H1 (cell line): ENCODE data around the gene FAM83F. TPM values are rescaled to one million over a fixed set of nuclear protein-coding genes. Genes with fewer than 3 reads are reported as not detected.

Experiments
- CTCF ChIA-PET: fragments of 300-600 bp; sonication (Branson Sonifier 250); formaldehyde crosslinking; loops from one replicate; lab custom pipeline; 2021; ENCODE audit not compliant: partially characterized antibody; lab: Charles Lee
- POLR2A ChIA-PET: fragments of 300-600 bp; sonication (Branson Sonifier 250); formaldehyde crosslinking; loops from one replicate; lab custom pipeline; 2021; ENCODE audit warnings: inconsistent platforms; ENCODE audit not compliant: partially characterized antibody; lab: Charles Lee
- DNase-seq, 2 experiments: peaks; one replicate each; pipeline versions ENCODE4 v3.0.0 to v3.0.0-alpha.2; 2010 to 2022; ENCODE audit warnings: low spot score in 2 of 2, low read depth in 1 of 2, mixed read lengths in 1 of 2
- FAIRE-seq: peaks from 2 replicates; lab custom pipeline; 2011; peaks lifted over from hg19 to GRCh38; lab: Jason Lieb, UNC
- H2AFZ ChIP-seq: 2 replicates; pipeline ENCODE4 v1.8.1; 2012; ENCODE audit warnings: low read length, inconsistent platforms
- H2AK5ac ChIP-seq: 2 replicates; pipeline ENCODE4 v1.6.1; 2013; ENCODE audit warnings: low read depth, low read length
- H2BK120ac ChIP-seq: replicated peaks from 2 replicates; pipeline ENCODE3; 2013; ENCODE audit warnings: low read depth, low read length, inconsistent platforms
- H2BK12ac ChIP-seq: 2 replicates; pipeline ENCODE4 v1.6.1; 2013; ENCODE audit warnings: low read depth, low read length
- H2BK15ac ChIP-seq: 2 replicates; pipeline ENCODE4 v1.6.1; 2013; ENCODE audit warnings: low read length
- H2BK20ac ChIP-seq: 2 replicates; pipeline ENCODE4 v1.6.1; 2013; ENCODE audit warnings: low read length
- H2BK5ac ChIP-seq: 2 replicates; pipeline ENCODE4 v1.6.1; 2013; ENCODE audit warnings: low read depth, low read length
- H3K14ac ChIP-seq: 2 replicates; pipeline ENCODE4 v1.6.1; 2013; ENCODE audit warnings: inconsistent platforms; ENCODE audit not compliant: insufficient read length
- H3K18ac ChIP-seq: 2 replicates; pipeline ENCODE4 v1.6.1; 2013; ENCODE audit warnings: low read length; ENCODE audit errors: extremely low read depth
- H3K23ac ChIP-seq: 2 replicates; pipeline ENCODE4 v1.6.1; 2013; ENCODE audit warnings: inconsistent platforms; ENCODE audit not compliant: insufficient read length
- H3K23me2 ChIP-seq: 2 replicates; pipeline ENCODE4 v1.6.1; 2013; ENCODE audit warnings: low read depth, low read length
- H3K27ac ChIP-seq: 2 replicates; pipeline ENCODE4 v1.6.1; 2011; ENCODE audit warnings: low read depth, low read length, inconsistent platforms
- H3K27me3 ChIP-seq, 4 experiments: replicated peaks in 1 of 4; 1 replicate in 1 of 4; 2 replicates in 3 of 4; pipeline versions ENCODE4 v1.6.1 to v1.8.1; 2011 to 2013; ENCODE audit warnings: low read length in 3 of 4, mild to moderate bottlenecking in 3 of 4, inconsistent platforms in 2 of 4, mixed read lengths in 2 of 4, moderate library complexity in 1 of 4; ENCODE audit not compliant: control insufficient read depth in 3 of 4, insufficient read depth in 3 of 4; ENCODE audit errors: extremely low read depth in 1 of 4
- H3K36me3 ChIP-seq, 4 experiments: 2 replicates each; pipeline versions ENCODE4 v1.6.1 to v1.8.1; 2011 to 2013; ENCODE audit warnings: mild to moderate bottlenecking in 4 of 4, low read length in 3 of 4, moderate library complexity in 2 of 4, control low read depth in 1 of 4, inconsistent platforms in 1 of 4; ENCODE audit not compliant: insufficient read depth in 4 of 4, control insufficient read depth in 2 of 4
- H3K4ac ChIP-seq: replicated peaks from 2 replicates; pipeline ENCODE3; 2013; ENCODE audit warnings: low read length, low read depth, mixed read lengths, inconsistent platforms; ENCODE audit not compliant: insufficient read length
- H3K4me1 ChIP-seq, 4 experiments: replicated peaks in 1 of 4; 1 replicate in 1 of 4; 2 replicates in 3 of 4; pipeline versions ENCODE4 v1.6.1 to v1.8.1; 2011 to 2013; ENCODE audit warnings: low read length in 3 of 4, inconsistent platforms in 2 of 4, mixed read lengths in 1 of 4; ENCODE audit not compliant: insufficient read depth in 4 of 4, control insufficient read depth in 3 of 4
- H3K4me2 ChIP-seq, 2 experiments: 2 replicates each; pipeline versions ENCODE4 v1.6.1 to v1.8.1; 2011 to 2013; ENCODE audit warnings: low read depth in 2 of 2, low read length in 2 of 2, control low read depth in 1 of 2, inconsistent platforms in 1 of 2, mild to moderate bottlenecking in 1 of 2; ENCODE audit not compliant: insufficient read depth in 1 of 2
- H3K4me3 ChIP-seq, 4 experiments: fragments of 200-600, 300-600 bp in 1 of 4; sonication (generic), shearing (Covaris generic), sonication (Bioruptor Twin) in 1 of 4; 2 replicates each; pipeline versions ENCODE4 v1.5.1 to v1.8.1; 2011 to 2016; ENCODE audit warnings: low read length in 4 of 4, low read depth in 3 of 4, control low read depth in 2 of 4, inconsistent platforms in 2 of 4, mild to moderate bottlenecking in 2 of 4, mixed read lengths in 1 of 4, moderate library complexity in 1 of 4; ENCODE audit not compliant: insufficient read depth in 2 of 4; ENCODE audit errors: extremely low read depth in 1 of 4
- H3K56ac ChIP-seq: replicated peaks from 2 replicates; pipeline ENCODE3; 2013; ENCODE audit warnings: low read depth, mild to moderate bottlenecking, mixed read lengths, low read length, inconsistent platforms; ENCODE audit not compliant: insufficient read length
- H3K79me1 ChIP-seq: 2 replicates; pipeline ENCODE4 v1.6.1; 2013; ENCODE audit warnings: low read depth, low read length, control low read depth
- H3K79me2 ChIP-seq, 2 experiments: 2 replicates each; pipeline versions ENCODE4 v1.6.1 to v1.8.1; 2012 to 2013; ENCODE audit warnings: low read length in 2 of 2, mild to moderate bottlenecking in 2 of 2, inconsistent platforms in 1 of 2; ENCODE audit not compliant: insufficient read depth in 2 of 2, control insufficient read depth in 1 of 2
- H3K9ac ChIP-seq, 4 experiments: replicated peaks in 1 of 4; 1 replicate in 1 of 4; 2 replicates in 3 of 4; pipeline versions ENCODE4 v1.6.1 to v1.8.1; 2011 to 2013; ENCODE audit warnings: low read depth in 3 of 4, low read length in 3 of 4, control low read depth in 2 of 4, mild to moderate bottlenecking in 2 of 4, moderate library complexity in 2 of 4, inconsistent platforms in 1 of 4; ENCODE audit errors: extremely low read depth in 1 of 4
- H3K9me3 ChIP-seq, 2 experiments: 2 replicates each; pipeline versions ENCODE4 v1.6.1 to v1.8.1; 2012 to 2013; ENCODE audit warnings: mild to moderate bottlenecking in 2 of 2, moderate library complexity in 2 of 2, control low read depth in 1 of 2, inconsistent platforms in 1 of 2, low read depth in 1 of 2, low read length in 1 of 2, mixed read lengths in 1 of 2; ENCODE audit not compliant: insufficient read depth in 2 of 2
- H4K20me1 ChIP-seq, 2 experiments: replicated peaks in 1 of 2; 2 replicates each; pipeline versions ENCODE3 to v1.8.1; 2011 to 2013; ENCODE audit warnings: inconsistent platforms in 2 of 2, low read length in 2 of 2, mild to moderate bottlenecking in 1 of 2; ENCODE audit not compliant: insufficient read depth in 2 of 2, control insufficient read depth in 1 of 2
- H4K5ac ChIP-seq: 2 replicates; pipeline ENCODE4 v1.6.1; 2013; ENCODE audit warnings: low read length, low read depth, mixed read lengths, inconsistent platforms; ENCODE audit not compliant: insufficient read length
- H4K8ac ChIP-seq: 2 replicates; pipeline ENCODE4 v1.8.0; 2013; ENCODE audit warnings: mild to moderate bottlenecking, moderate library complexity, low read length, inconsistent platforms; ENCODE audit not compliant: insufficient read depth; ENCODE audit errors: extremely low read depth
- H4K91ac ChIP-seq: replicated peaks from 2 replicates; pipeline ENCODE3; 2013; ENCODE audit warnings: low read length, mixed read lengths, inconsistent platforms; ENCODE audit not compliant: insufficient read length
- BACH1 ChIP-seq: IDR thresholded peaks from 2 replicates; pipeline ENCODE4 v1.6.1; 2012; ENCODE audit warnings: low read length, improper control_type of control experiment
- BCL11A ChIP-seq, 2 experiments: IDR thresholded peaks; one replicate each; pipeline ENCODE4 v1.6.1; 2011; ENCODE audit warnings: low read depth in 2 of 2, low read length in 2 of 2, mild to moderate bottlenecking in 2 of 2
- SRF ChIP-seq: IDR thresholded peaks from 2 replicates; pipeline ENCODE4 v1.6.1; 2011; ENCODE audit warnings: mild to moderate bottlenecking, low read depth, low read length, moderate library complexity
- TAF7 ChIP-seq: optimal IDR thresholded peaks from 2 replicates; pipeline ENCODE3; 2011; ENCODE audit warnings: low read depth, mild to moderate bottlenecking, inconsistent platforms, low read length, moderate library complexity, borderline replicate concordance
- TCF12 ChIP-seq: IDR thresholded peaks from 2 replicates; pipeline ENCODE4 v1.6.1; 2011; ENCODE audit warnings: low read depth, mild to moderate bottlenecking, low read length
- WGBS, 2 experiments: shearing (Covaris generic) in 1 of 2; methylation state at CpG; one replicate each; pipeline versions ENCODE4 v1.1.6 to v1.1.7; 2013 to 2015; ENCODE audit warnings: low lambda C conversion rate in 2 of 2, mixed read lengths in 2 of 2, inconsistent platforms in 1 of 2, low coverage in 1 of 2, missing lambda C conversion rate in 1 of 2; ENCODE audit not compliant: insufficient replicate concordance in 2 of 2, insufficient coverage in 1 of 2, insufficient read length in 1 of 2; ENCODE audit errors: extremely low coverage in 1 of 2, missing lambda C conversion rate in 1 of 2; 5-methylcytosine and 5-hydroxymethylcytosine counted together
- polyA plus RNA-seq, 7 experiments: library from polyadenylated mRNA; depleted of rRNA in 3 of 7; stranded (reverse) in 5 of 7; unstranded in 2 of 7; fragments of >200 nt in 5 of 7; fragments of 200-250 nt in 2 of 7; gene quantifications; 1 replicate in 5 of 7; 2 replicates in 1 of 7; 4 replicates in 1 of 7; pipeline versions ENCODE4 v1.2.1 to v1.2.3, GENCODE V29; 2011 to 2013; ENCODE audit warnings: missing spikeins in 2 of 7, mixed read lengths in 2 of 7
- total RNA-seq: library from RNA; stranded (reverse); fragmentation: NEBNext Ultra II Directional; extraction: Animal tissue kit (Norgen Biotek cat#: 25700); gene quantifications from 2 replicates; pipeline ENCODE4 v1.2.1, GENCODE V29; 2021

FAM83F gene
- total and polyA plus RNA-seq, 2 of the 8 experiments (the other 6 are each of a cell fraction or from before 2014, with no cell fraction given): 8.6 to 18.9 TPM

DNA sequence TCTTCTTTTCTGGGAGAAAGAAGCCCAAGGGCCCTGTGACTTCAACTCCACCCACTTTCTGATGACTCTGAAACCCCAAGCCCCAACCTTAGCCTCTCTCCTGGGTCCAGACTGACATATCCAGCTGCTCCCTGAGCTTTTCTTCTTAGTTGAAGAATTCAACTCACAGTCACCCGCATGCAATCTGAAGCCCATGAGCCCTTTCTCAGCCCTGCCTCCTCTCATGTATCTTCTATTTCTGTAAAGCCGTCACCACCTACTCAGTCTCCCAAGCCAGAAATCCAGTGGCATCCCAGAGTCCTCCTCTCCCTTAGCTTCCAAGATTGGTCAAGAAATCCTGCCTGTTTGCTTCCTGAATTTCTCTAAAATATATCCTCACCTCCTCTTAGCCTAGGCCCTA, 41.7 kb upstream of the FAM83F start:
- H4K91ac ChIP-seq: no peak overlapping the region
- no peak overlapping the region for H3K23ac ChIP-seq
- H2AK5ac ChIP-seq: no peak overlapping the region
- H2BK12ac ChIP-seq: no peak overlapping the region
- no peak overlapping the region for H2BK120ac ChIP-seq
- H3K79me1 ChIP-seq: no peaks in the 10 kb centered on the region
- H4K5ac ChIP-seq: no peak overlapping the region
- H3K14ac ChIP-seq: no peak overlapping the region
- H3K9me3 ChIP-seq: no peaks in the 10 kb centered on the region
- no peaks in the 10 kb centered on the region for H4K20me1 ChIP-seq
- H3K4me2 ChIP-seq: no peak overlapping the region
- no peak overlapping the region for H4K8ac ChIP-seq
- no peak overlapping the region for H3K27ac ChIP-seq
- no peaks in the 10 kb centered on the region for H3K79me2 ChIP-seq
- H3K27me3 ChIP-seq: no peaks in the 10 kb centered on the region; a peak in 1 of 7 replicates
- ChIA-PET CTCF (interaction anchor here (0.6 to 7.9 kb wide), 28 partner anchors 8 to 438 kb away, joined by 3 to 66 read pairs (median 4); partner anchors contain the start of gene TNRC6B), POLR2A (interaction anchor here (1.2 to 1.4 kb wide), 3 partner anchors 10 to 72 kb away, joined by 3 to 5 read pairs (median 3); no protein-coding TSS in a partner anchor)
- no peak overlapping the region for H2BK20ac ChIP-seq
- H3K4me3 ChIP-seq: no peak overlapping the region
- peak overlapping the region; percentile 60; the same call in 1 of the 2 replicates for H3K18ac ChIP-seq
- WGBS, 2 experiments: 91% methylated on average over 2 of the region's 2 CpGs; no CpG with 5 or more reads in 1 of the 2 experiments
- TF ChIP-seq BCL11A (IDR thresholded peaks at IDR 0.05; ENCODE audit: low read depth in 2 of 2, low read length in 2 of 2): no peak
- no peak for TF ChIP-seq SRF
- no peak for TF ChIP-seq TAF7
- TF ChIP-seq BACH1: no peak
- TF ChIP-seq TCF12: no peak
- peaks cover 0 to 5% (median 0%) of the 10 kb centered on the region in 4 experiments; a peak in 2 of 7 replicates for H3K4me1 ChIP-seq
- 0 out of 2 replicates have a peak overlapping the region, but pooled peaks have one; percentile 41 for H2AFZ ChIP-seq
- 0 out of 2 replicates have a peak overlapping the region, but pooled peaks have one; percentile 29 for H2BK15ac ChIP-seq
- H2BK5ac ChIP-seq: no peak overlapping the region
- H3K23me2 ChIP-seq: no peaks in the 10 kb centered on the region
- DNase-seq (no peak), FAIRE-seq (no peak)
- no peaks in the 10 kb centered on the region for H3K36me3 ChIP-seq
- H3K56ac ChIP-seq: no peak overlapping the region
- H3K4ac ChIP-seq: no peak overlapping the region
- H3K9ac ChIP-seq: no peak overlapping the region; a peak in 1 of 7 replicates
